GM10248 (cell line): Measurements from ENCODE around the gene MRPS25.

Experiments used
- CTCF ChIA-PET: fragments of 300-600 bp; sonication (Branson Sonifier 250); formaldehyde crosslinking; extraction: SDS; loops from one replicate; lab custom pipeline; 2021; ENCODE audit warnings: antibody characterized with exemption; lab: Yijun Ruan, JAX
- POLR2A ChIA-PET: fragments of 350-650 bp; sonication (Branson Sonifier 250); formaldehyde crosslinking; extraction: SDS; loops from one replicate; lab custom pipeline; 2020; ENCODE audit warnings: antibody characterized with exemption; lab: Yijun Ruan, JAX
- DNase-seq: peaks from one replicate; pipeline ENCODE4 v3.0.0; 2012; ENCODE audit errors: extremely low spot score
- TF ChIP-seq, protein P1 (sequence below): IDR thresholded peaks from 2 replicates; pipeline ENCODE4 v1.5.1; 2012; ENCODE audit warnings: mild to moderate bottlenecking, low read depth; ENCODE audit errors: extremely low read depth, missing control alignments, control extremely low read depth

The MRPS25 gene

DNA sequence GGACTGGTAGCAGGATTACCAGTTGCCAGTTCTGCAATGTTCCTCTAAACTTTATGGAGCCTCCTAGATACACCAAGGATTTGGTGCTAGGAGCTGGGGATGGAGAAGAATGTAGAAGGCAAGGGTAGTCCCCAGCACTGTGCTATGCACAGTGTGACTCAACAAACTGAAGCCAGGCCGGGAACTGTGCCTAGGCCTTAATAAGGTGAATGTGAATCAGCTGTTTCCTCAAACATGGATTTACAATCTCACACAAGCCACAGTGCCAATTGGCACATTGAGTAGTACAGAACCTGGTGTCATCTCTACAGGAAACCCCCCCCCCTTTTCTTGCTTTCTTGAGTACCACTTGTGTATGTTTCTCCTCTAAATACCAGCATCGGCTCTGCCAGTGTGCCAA lies 32.5 kb downstream of the MRPS25 start:
- TF ChIP-seq, protein P1, sequence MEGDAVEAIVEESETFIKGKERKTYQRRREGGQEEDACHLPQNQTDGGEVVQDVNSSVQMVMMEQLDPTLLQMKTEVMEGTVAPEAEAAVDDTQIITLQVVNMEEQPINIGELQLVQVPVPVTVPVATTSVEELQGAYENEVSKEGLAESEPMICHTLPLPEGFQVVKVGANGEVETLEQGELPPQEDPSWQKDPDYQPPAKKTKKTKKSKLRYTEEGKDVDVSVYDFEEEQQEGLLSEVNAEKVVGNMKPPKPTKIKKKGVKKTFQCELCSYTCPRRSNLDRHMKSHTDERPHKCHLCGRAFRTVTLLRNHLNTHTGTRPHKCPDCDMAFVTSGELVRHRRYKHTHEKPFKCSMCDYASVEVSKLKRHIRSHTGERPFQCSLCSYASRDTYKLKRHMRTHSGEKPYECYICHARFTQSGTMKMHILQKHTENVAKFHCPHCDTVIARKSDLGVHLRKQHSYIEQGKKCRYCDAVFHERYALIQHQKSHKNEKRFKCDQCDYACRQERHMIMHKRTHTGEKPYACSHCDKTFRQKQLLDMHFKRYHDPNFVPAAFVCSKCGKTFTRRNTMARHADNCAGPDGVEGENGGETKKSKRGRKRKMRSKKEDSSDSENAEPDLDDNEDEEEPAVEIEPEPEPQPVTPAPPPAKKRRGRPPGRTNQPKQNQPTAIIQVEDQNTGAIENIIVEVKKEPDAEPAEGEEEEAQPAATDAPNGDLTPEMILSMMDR, result no peak
- CTCF ChIA-PET, result interaction anchor here (1.3 kb wide), 1 partner anchor 19 kb away, joined by 4 read pairs; no protein-coding TSS in a partner anchor
- no peak for DNase-seq
- POLR2A ChIA-PET, result no interaction called here

GRCh38 chr3:15029625-15030024 lies 35.5 kb downstream of the MRPS25 start:
- no peak for DNase-seq
- POLR2A ChIA-PET, result no interaction called here
- TF ChIP-seq, protein P1, result no peak
- CTCF ChIA-PET, result interaction anchor here (0.8 to 2.8 kb wide), 9 partner anchors 8 to 108 kb away, joined by 3 to 10 read pairs (median 6); no protein-coding TSS in a partner anchor

GRCh38 chr3:15023719-15024118 lies 41.4 kb downstream of the MRPS25 start:
- POLR2A ChIA-PET, result no interaction called here

GRCh38 chr3:15023249-15023648 lies 41.9 kb downstream of the MRPS25 start:
- TF ChIP-seq, protein P1, result no peak
- ChIA-PET CTCF (interaction anchor here (1.1 to 1.4 kb wide), 3 partner anchors 14 to 97 kb away, joined by 3 read pairs; no protein-coding TSS in a partner anchor), POLR2A (no interaction called here)
- no peak for DNase-seq

More at GRCh38 chr3:15023719-15024118, 41.4 kb downstream of the MRPS25 start:
- no peak for DNase-seq
- TF ChIP-seq, protein P1, result no peak
- CTCF ChIA-PET, result interaction anchor here (1.1 to 1.4 kb wide), 3 partner anchors 13 to 98 kb away, joined by 3 read pairs; no protein-coding TSS in a partner anchor

GRCh38 chr3:15017191-15017590 lies 47.9 kb downstream of the MRPS25 start:
- ChIA-PET CTCF (no interaction called here), POLR2A (no interaction called here)
- no peak for DNase-seq
- TF ChIP-seq, protein P1, result no peak

- ChIA-PET CTCF (interaction anchor here (2.0 kb wide), 1 partner anchor 15 kb away, joined by 10 read pairs; no protein-coding TSS in a partner anchor), POLR2A (no interaction called here)
- DNase-seq, result no peak
- TF ChIP-seq, protein P1, result no peak
These were observed 49.7 kb downstream of the MRPS25 start for GRCh38 chr3:15015456-15015855.
